Measurements from ENCODE around the gene TNFRSF1B.

GRCh38 chr1:12245733-12246132, 78.9 kb downstream of the TNFRSF1B start:
- TF ChIP-seq CTCF (IDR thresholded peaks at IDR 0.05) (no peak), POLR2A (IDR thresholded peaks at IDR 0.05) (no peak)

Data from tibial nerve (tissue), 3 donors.